ENCODE results near the gene UBE2G1. TPM values are rescaled to one million over a fixed set of nuclear protein-coding genes. Genes with fewer than 3 reads are reported as not detected.
"Not testable (repeated sequence)": the region's sequence is repeated elsewhere in the genome, so short reads cannot be mapped to it uniquely, and the experiment has no call there.

Gene UBE2G1
- total RNA-seq, 1 donor from 2014 or later = 65.1 TPM

DNA sequence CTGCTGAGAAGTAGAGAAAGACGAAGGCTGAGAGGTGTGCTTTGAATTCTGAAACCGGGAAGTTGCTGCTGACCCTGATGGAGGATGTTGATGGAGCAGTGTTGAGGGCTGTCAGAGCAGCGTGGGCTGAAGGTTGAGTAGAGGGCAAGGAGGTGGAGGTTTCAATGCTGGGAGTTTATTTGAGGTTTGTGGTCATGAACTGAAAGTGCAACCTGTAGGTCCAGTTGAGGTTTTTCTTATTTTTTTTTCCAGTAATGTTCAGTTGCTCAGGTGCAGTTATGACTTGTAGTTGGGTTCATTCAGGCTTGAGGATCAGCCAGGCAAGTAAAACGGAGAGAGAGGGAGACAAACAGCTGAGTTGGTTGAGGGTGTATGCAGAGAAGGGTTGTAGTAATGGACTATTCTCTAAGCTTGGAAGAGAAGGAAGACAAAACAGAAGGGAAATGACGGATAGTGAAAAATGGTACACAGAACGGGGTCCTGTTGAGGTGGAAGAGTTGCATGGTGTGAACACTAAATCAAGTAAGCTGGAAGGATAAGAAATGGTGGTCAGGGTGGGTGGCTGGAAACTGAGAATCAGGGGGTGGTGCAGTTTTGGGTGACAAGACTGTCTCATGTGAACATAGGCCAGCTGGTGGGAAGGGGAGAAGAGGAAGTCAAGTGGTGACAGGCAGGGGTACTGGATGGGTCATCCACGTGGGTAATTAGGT is 8.7 kb upstream of the UBE2G1 start:
- no peak overlapping the region for H3K27ac Mint-ChIP-seq (ENCODE audit: unreplicated experiment)
- H3K36me3 Mint-ChIP-seq (ENCODE audit: unreplicated experiment) = no peaks in the 10 kb centered on the region
- H3K4me3 Mint-ChIP-seq (ENCODE audit: unreplicated experiment) = no peak overlapping the region
- no peak for DNase-seq (ENCODE audit: extremely low spot score, unreplicated experiment)
- TF ChIP-seq, protein P1, sequence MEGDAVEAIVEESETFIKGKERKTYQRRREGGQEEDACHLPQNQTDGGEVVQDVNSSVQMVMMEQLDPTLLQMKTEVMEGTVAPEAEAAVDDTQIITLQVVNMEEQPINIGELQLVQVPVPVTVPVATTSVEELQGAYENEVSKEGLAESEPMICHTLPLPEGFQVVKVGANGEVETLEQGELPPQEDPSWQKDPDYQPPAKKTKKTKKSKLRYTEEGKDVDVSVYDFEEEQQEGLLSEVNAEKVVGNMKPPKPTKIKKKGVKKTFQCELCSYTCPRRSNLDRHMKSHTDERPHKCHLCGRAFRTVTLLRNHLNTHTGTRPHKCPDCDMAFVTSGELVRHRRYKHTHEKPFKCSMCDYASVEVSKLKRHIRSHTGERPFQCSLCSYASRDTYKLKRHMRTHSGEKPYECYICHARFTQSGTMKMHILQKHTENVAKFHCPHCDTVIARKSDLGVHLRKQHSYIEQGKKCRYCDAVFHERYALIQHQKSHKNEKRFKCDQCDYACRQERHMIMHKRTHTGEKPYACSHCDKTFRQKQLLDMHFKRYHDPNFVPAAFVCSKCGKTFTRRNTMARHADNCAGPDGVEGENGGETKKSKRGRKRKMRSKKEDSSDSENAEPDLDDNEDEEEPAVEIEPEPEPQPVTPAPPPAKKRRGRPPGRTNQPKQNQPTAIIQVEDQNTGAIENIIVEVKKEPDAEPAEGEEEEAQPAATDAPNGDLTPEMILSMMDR (IDR thresholded peaks at IDR 0.05) = no peak
- H3K27me3 Mint-ChIP-seq (ENCODE audit: unreplicated experiment) = peaks cover 6% of the 10 kb centered on the region
- H3K9me3 Mint-ChIP-seq (ENCODE audit: unreplicated experiment) = no peaks in the 10 kb centered on the region
- H3K4me1 Mint-ChIP-seq (ENCODE audit: unreplicated experiment) = no peaks in the 10 kb centered on the region

DNA sequence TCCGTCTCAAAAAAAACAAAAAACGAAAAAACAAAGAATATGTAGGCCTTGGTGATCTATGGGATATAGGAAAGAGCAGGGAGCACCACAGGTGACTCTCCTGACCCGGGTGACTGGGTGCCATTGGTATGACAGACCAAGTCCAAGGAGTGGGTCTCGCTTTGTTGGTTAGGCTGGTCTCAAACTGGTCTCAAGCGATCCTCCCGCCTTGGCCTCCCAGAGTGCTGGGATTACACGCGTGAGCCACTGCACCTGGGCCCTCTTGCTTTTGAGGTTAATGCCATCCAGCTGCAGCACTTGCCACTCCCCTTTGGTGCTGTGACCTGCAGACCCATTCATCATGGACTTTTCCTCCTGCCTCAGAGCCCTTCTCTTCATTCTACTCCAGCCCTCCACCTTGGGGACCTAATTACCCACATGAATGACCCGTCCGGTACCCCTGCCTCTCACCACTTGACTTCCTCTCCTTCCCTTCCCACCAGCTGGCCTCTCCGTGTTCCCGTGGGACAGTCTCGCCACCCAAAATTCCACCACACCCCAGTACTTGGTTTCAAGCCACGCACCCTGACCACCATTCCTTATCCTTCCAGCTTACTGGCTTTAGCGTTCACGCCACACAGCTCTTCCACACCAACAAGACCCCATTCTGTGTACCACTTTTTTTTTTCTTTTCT is 3.2 kb upstream of the UBE2G1 start:
- TF ChIP-seq, protein P1 (IDR thresholded peaks at IDR 0.05) = no peak
- H3K4me1 Mint-ChIP-seq (ENCODE audit: unreplicated experiment) = peaks cover 10% of the 10 kb centered on the region
- H3K27me3 Mint-ChIP-seq (ENCODE audit: unreplicated experiment) = peaks cover under 1% of the 10 kb centered on the region
- H3K36me3 Mint-ChIP-seq (ENCODE audit: unreplicated experiment) = no peaks in the 10 kb centered on the region
- H3K9me3 Mint-ChIP-seq (ENCODE audit: unreplicated experiment) = no peaks in the 10 kb centered on the region
- H3K27ac Mint-ChIP-seq (ENCODE audit: unreplicated experiment) = no peak overlapping the region
- no peak for DNase-seq (ENCODE audit: extremely low spot score, unreplicated experiment)
- no peak overlapping the region for H3K4me3 Mint-ChIP-seq (ENCODE audit: unreplicated experiment)

DNA sequence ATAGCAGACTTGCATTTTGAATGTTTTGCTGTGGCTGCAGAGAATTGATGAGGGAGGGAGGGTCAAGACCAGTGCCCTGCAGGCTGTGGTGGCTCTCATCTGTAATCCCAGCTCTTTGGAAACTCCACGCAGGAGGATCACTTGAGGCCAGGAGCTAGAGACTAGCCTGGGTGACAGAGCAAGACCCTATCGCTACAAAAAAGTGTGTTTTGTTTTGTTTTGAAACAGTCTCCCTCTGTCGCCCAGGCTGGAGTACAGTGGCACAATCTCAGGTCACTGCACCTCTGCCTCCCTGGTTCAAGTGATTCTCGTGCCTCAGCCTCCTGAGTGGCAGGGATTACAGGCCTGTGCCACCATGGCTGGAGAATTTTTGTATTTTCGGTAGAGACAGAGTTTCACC is 1.9 kb upstream of the UBE2G1 start:
- H3K9me3 Mint-ChIP-seq (ENCODE audit: unreplicated experiment) = no peaks in the 10 kb centered on the region
- TF ChIP-seq, protein P1 (IDR thresholded peaks at IDR 0.05) = no peak
- DNase-seq (ENCODE audit: extremely low spot score, unreplicated experiment) = no peak
- peaks cover 17% of the 10 kb centered on the region for H3K4me1 Mint-ChIP-seq (ENCODE audit: unreplicated experiment)
- H3K36me3 Mint-ChIP-seq (ENCODE audit: unreplicated experiment) = no peaks in the 10 kb centered on the region
- no peak overlapping the region for H3K27ac Mint-ChIP-seq (ENCODE audit: unreplicated experiment)
- H3K4me3 Mint-ChIP-seq (ENCODE audit: unreplicated experiment) = no peak overlapping the region
- no peaks in the 10 kb centered on the region for H3K27me3 Mint-ChIP-seq (ENCODE audit: unreplicated experiment)

DNA sequence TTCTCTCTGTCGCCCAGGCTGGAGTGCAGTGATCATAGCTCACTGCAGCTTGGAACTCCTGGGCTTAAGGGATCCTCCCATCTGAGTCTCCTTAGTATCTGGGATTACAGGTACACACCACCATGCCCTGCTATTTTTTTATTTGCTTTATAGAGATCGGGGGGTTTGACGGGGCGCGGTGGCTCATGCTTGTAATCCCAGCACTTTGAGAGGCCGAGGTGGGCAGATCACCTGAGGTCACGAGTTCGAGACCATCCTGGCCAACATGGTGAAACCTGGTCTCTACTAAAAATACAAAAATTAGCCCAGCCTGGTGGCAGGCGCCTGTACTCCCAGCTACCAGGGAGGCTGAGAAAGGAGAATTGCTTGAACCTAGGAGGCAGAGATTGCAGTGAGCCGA is 702 bp upstream of the UBE2G1 start:
- H3K27ac Mint-ChIP-seq (ENCODE audit: unreplicated experiment) = peak overlapping the region; percentile 98

DNA sequence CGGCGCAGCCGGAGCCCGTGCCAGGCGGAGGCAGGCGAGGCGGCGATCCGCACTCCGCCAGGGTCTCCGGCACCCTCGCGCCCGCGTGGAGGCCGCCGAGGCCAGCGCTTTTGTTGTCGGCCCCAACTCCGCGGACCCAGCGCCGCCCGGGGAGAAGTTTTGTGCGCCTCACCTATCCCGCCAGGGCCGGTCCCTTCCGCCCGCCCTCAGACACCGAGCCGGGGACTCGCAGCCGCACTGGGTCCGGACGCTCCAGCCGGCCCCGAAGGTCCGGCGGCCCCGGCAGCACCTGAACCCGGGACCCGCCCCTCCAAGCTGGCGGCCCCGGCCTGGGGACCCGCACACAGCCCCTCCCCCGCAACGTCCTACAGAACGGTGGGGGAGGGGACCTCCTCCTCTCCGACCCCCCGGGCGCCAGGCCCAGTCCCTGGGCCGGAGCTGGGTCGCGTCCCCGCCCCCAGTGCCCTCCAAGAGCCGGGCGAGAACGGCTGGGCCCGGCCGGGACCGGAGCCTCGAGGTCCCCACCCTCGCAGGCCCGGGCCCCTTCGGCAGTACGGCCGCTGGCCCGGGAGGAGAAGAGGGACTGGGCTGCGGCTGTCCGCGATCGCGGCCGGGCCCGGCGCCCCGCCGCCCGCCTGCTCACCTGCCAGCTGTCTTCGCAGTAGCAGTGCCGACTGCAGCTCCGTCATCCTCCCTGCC is 698 bp downstream of the UBE2G1 start:
- DNase-seq (ENCODE audit: extremely low spot score, unreplicated experiment) = no peak
- peak overlapping the region; percentile 45 for H3K4me3 Mint-ChIP-seq (ENCODE audit: unreplicated experiment)
- no peak overlapping the region for H3K27ac Mint-ChIP-seq (ENCODE audit: unreplicated experiment)
- H3K9me3 Mint-ChIP-seq (ENCODE audit: unreplicated experiment) = no peaks in the 10 kb centered on the region
- H3K36me3 Mint-ChIP-seq (ENCODE audit: unreplicated experiment) = no peaks in the 10 kb centered on the region
- TF ChIP-seq, protein P1 (IDR thresholded peaks at IDR 0.05) = no peak
- no peaks in the 10 kb centered on the region for H3K27me3 Mint-ChIP-seq (ENCODE audit: unreplicated experiment)
- peaks cover 23% of the 10 kb centered on the region for H3K4me1 Mint-ChIP-seq (ENCODE audit: unreplicated experiment)

More for the DNA sequence above, 702 bp upstream of the UBE2G1 start:
- DNase-seq (ENCODE audit: extremely low spot score, unreplicated experiment); H3K36me3 Mint-ChIP-seq (ENCODE audit: unreplicated experiment); H3K27me3 Mint-ChIP-seq (ENCODE audit: unreplicated experiment); H3K9me3 Mint-ChIP-seq (ENCODE audit: unreplicated experiment): not testable (repeated sequence)
- H3K4me1 Mint-ChIP-seq (ENCODE audit: unreplicated experiment) = peaks cover 22% of the 10 kb centered on the region
- H3K4me3 Mint-ChIP-seq (ENCODE audit: unreplicated experiment) = peak overlapping the region; percentile 74

All from osteocyte (in vitro differentiated cells).